Measurements from ENCODE around the gene MZT2B.
"Not testable (repeated sequence)": the region's sequence is repeated elsewhere in the genome, so short reads cannot be mapped to it uniquely, and the experiment has no call there.

MZT2B gene, protein sequence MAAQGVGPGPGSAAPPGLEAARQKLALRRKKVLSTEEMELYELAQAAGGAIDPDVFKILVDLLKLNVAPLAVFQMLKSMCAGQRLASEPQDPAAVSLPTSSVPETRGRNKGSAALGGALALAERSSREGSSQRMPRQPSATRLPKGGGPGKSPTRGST

DNA sequence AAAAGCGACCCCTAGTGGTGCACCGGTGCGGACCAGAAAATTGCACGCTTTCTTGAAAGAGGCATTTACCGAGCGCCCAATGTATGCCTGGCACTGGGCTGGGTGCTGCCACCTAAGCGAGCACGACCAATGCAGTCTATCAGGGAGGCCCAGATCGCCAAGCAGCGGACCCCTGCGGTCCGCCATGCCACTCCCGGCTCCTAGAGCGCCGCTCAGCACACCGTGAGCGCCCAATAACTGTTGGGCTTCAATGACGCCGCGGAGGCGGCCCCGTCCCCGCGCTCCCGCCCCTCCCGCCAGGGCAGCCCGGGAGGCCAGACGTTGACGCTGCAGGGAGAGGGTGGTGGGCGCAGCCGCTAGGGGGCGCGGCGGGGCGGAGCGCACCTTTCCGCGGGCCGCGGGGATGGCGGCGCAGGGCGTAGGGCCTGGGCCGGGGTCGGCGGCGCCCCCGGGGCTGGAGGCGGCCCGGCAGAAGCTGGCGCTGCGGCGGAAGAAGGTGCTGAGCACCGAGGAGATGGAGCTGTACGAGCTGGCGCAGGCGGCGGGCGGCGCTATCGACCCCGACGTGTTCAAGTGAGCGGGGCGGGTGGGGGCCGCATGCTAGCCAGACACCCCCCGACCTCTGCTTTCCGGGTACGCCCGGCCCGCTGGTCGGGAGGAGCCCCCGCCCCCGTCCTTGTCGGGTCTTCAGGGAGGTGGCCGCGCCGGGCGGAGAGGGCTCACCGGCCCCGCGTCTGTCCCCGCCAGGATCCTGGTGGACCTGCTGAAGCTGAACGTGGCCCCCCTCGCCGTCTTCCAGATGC, at the start of gene MZT2B:
Gene MZT2B, plus strand, starts transcription at position 383 of the 803 bp plus-strand sequence. Its CDS starts 21 bp downstream, at position 404.
- H3K27me3 Mint-ChIP-seq, H3K9me3 Mint-ChIP-seq: not testable (repeated sequence)
- Mint-ChIP-seq H3K4me1 (peaks cover 40% of the 10 kb centered on the region), H3K4me3 (peak within 1 kb of the TSS; percentile 90), H3K27ac (peak within 1 kb of the TSS; percentile 95 to 98)
- ATAC-seq (peak; percentile 89), DNase-seq (peak; percentile 91 to 93)

DNA sequence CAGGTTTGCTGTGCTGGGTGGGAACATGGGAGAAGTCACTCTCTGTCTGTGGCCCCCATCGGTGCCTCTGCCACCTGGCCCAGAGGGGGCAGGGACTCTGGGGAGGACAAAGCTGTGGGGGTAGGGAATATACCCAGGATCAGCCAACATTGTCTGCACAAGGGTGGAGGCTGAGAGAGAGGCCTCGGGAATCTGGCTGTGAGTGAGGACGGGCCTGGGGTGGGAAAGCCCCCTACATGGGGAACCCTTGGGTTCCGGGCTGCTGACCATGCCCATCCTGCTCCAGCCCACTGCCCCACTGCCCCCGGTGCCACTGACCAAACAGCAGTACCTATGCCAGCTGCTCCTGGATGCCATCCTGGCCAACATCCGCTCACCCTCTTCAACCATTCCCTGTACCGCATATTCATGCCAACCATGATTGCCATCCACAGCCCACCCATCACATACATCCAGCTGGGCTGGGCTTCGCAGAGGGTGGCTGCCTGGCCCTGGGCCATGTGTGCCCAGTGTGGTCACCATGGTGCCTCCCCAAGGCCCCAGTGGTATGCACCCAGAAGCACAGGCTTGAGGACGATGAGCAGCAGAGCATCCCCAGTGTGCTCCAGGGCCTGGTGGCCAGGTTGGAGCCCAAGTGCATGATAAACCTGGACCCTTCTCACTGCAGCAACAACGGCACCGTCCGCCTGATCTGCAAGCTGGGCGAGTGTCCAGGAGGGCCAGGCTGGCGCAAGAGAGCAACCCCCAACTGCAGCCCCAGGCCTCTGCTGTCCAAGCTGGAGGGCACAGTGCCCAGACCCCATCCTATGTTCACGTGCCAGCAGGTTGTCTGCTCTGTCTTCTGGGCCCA, 46.1 kb upstream of the MZT2B start:
- ATAC-seq (no peak), DNase-seq (no peak)
- H3K27me3 Mint-ChIP-seq = peaks cover 9% of the 10 kb centered on the region
- H3K27ac Mint-ChIP-seq = no peak overlapping the region
- H3K4me1 Mint-ChIP-seq = no peaks in the 10 kb centered on the region
- H3K9me3 Mint-ChIP-seq = no peaks in the 10 kb centered on the region
- no peak overlapping the region for H3K4me3 Mint-ChIP-seq

DNA sequence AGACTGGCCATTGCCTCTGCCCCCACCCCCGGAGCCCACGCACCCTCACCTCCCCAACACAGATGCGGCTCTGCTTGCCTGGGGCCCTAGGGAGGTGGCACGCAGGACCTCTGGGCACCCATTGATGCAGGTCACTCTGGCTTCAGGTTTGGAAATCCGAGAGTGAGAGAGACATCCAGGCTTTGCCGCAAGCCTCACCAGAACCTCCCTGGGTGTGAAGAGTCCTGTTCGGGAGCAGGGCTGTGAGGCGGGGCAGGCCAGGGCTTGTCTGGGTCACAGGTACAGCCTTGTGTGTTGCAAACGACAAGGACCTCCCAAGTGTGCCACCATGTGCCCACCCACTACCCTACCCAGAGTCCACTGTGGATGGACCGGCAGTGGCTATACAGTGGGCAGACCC, 45.5 kb upstream of the MZT2B start:
- not testable (repeated sequence) for ATAC-seq, H3K4me3 Mint-ChIP-seq, H3K27ac Mint-ChIP-seq, H3K9me3 Mint-ChIP-seq, H3K4me1 Mint-ChIP-seq, H3K27me3 Mint-ChIP-seq, DNase-seq

DNA sequence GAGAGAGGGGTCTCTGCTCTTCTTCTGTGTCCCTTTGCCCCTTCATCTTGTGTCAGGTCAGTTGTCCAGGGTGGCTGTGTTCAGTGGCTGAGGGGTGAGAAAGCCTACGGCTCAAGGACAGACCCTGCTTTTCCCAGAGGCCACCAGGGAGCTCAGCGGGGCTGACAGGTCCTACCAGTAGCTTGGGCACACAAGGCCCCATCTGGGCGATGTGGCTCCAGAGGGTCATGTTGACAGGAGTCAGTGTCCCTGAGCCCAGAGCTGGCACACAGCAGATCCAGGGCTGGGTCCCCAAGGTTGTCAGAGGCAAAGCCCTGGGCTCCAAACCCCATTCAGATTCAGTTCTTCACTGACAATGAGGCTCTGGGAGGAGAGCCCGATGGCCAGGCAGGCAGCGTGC, 44.9 kb upstream of the MZT2B start:
- H3K27me3 Mint-ChIP-seq, DNase-seq, H3K4me3 Mint-ChIP-seq, H3K9me3 Mint-ChIP-seq, H3K27ac Mint-ChIP-seq, ATAC-seq, H3K4me1 Mint-ChIP-seq: not testable (repeated sequence)

DNA sequence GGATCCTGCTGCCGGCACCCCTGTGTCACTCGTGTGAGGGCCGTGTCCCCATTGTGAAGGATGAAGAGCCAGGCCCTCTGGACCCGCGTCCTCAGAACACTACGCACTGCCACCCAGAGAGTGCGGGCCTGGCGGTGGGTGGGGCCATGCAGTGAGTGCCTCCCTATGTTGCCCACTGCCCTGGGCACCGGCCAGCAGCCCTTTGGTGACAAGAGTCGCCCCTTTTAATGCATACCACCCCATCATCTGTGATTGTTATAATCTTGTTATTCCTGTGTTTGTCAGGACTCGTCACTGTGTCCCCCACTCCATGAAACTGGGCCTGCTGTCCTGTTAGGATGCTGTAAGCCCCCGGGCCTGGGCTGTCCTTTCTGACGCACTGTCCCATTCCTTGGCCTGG, 43.7 kb upstream of the MZT2B start:
- H3K4me1 Mint-ChIP-seq, H3K27ac Mint-ChIP-seq, H3K27me3 Mint-ChIP-seq, DNase-seq, ATAC-seq, H3K9me3 Mint-ChIP-seq, H3K4me3 Mint-ChIP-seq: not testable (repeated sequence)

DNA sequence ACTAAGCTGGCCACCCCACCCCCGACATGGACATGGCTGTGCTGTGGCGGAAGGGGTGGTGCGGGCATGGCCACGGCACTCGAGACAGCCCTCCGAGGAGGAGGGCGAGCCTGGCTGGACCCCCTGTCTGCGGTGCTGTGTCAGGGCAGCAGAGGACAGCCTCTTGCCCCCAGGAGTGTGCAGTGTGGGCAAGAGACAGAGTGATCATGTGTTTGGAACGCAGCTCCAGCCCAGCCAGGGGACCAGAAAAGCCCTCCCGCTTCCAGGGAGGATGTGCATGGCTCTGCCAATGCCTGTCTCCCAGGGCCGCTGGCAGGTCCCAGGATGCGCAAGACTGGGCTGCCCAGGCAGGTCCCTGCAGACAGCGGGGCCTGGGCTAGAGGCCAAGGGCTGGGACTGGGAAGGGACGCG, 43.2 kb upstream of the MZT2B start:
- ATAC-seq, DNase-seq, H3K9me3 Mint-ChIP-seq, H3K4me3 Mint-ChIP-seq, H3K27ac Mint-ChIP-seq: not testable (repeated sequence)
- Mint-ChIP-seq H3K27me3 (peaks cover 12% of the 10 kb centered on the region), H3K4me1 (peaks cover 10% of the 10 kb centered on the region)

DNA sequence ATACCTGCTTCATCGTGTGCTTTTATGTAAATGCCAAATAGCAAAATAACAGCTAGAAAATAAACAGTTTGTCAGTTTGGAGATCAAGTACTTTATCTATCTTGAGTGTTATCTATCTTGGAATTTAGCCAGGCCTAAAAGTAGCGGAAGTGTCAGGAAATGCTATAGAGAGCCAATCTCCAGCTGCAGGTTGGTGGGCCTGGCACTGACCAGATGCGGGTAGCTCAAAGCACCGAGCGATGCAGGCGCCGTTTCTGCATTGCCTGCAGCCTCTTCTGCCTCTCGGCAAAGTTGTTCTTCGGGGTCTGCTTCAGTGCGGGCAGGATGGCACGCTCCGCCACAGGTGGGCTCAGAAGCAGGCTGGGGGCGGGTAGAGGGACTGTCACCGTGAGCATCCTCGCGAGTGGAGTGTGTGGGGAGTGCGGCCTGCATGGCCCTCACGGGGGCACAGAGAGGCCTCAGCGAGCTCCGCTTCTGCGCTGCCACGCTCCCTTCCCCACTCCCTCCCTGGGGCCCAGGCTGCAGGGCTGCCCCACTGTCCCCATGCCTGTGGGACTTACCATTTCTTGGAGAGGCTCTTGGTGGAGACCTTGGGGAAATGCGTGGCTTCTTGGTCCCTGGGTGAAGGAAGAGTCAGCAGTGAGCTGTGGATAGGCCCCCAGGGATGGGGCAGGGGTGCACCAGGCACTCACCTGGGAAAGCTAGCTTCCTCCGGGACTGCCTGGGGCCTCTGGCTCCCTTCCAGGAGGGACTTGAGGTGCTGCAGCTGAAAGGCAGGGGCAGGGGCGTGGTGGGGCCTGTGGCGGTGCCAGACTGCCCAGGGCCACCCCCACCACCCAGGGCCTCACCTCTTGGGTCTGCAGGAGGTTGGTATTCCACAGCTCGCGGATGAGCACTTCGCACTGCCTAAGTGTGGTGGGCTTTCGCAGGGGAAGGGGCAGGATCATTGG, 42.5 kb upstream of the MZT2B start:
- peaks cover 12% of the 10 kb centered on the region for H3K27me3 Mint-ChIP-seq
- not testable (repeated sequence) for ATAC-seq, H3K4me3 Mint-ChIP-seq, H3K27ac Mint-ChIP-seq, DNase-seq, H3K9me3 Mint-ChIP-seq
- H3K4me1 Mint-ChIP-seq = peaks cover 17% of the 10 kb centered on the region

DNA sequence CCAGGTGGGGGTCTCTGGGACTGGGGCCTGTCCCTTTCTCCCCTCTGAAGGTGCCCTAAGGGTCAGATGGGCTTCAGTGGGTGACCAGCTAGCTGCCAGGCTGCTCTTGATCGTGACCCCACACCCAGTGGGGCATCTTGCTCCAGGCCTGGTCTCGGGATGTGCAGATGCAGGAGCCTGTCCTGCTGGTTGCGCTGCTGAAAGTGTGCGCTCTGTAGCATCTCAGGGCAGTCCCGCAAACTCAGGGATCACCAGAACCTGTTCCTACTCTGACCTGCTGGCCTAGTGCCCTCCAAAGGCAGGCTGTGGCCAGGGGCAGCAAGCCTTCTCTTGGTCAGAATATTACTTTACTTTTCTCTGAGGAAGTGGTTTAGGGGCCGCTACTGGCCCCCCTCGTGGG, 41.5 kb upstream of the MZT2B start:
- H3K4me1 Mint-ChIP-seq = peaks cover 17% of the 10 kb centered on the region
- not testable (repeated sequence) for ATAC-seq, DNase-seq, H3K9me3 Mint-ChIP-seq, H3K27ac Mint-ChIP-seq, H3K4me3 Mint-ChIP-seq
- peaks cover 12% of the 10 kb centered on the region for H3K27me3 Mint-ChIP-seq

DNA sequence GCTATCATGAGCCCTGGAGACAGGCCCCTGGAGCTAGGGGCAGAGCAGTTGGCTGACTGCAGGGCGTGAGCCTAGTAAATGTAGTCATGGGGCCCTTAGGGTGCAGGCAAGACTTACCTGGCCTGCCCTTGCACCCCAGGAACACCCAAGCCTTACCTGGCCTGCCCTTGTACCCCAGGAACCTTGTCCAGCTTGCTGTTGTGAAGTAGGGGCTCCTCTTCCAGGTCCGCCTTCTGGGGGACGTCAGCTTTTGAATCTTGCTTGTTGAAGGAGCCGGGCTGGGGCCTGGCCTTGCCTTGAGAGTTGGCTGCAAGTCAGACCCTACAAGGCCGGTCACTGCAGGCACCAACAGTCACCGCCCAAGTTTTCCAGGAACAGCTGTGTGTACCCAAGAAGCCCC, 41.1 kb upstream of the MZT2B start:
- H3K27me3 Mint-ChIP-seq = peaks cover 13% of the 10 kb centered on the region
- peaks cover 17% of the 10 kb centered on the region for H3K4me1 Mint-ChIP-seq
- H3K27ac Mint-ChIP-seq, ATAC-seq, H3K4me3 Mint-ChIP-seq, H3K9me3 Mint-ChIP-seq, DNase-seq: not testable (repeated sequence)

DNA sequence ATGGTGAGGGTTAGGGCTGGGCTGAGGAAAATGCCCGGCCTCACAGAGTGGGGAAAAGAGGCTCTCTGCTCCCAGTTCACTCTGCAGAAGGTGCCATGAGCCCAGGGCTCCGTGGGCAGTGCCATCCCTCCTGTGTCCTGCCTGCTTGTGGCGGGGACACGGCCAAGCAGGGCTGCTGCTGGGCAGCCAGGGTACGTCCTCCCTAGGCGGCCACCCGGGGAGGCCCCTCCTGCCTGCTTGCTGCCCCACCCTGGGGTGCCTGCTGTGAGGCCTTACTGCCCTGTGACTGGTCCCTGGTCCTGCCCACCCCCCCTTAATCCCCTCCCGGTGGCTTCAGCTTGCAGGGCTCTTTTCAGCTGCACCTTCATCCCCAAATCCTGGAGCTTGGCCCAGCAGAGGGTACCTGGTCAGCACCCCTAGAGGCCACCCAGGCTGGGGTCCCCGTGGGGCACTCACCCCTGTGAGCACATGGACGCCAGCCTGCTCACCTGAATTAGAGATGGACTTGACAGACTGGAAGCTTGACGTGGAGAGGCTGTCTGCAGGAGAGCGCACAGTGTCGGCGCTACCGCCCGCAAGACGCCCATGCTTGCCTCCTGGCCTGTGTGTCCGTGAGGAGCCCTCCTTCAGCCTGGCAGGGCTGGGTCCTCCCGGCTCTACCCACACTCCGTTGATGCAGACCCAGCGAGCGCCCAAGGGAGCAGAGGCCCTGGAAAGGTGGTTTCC, 40.3 kb upstream of the MZT2B start:
- not testable (repeated sequence) for H3K9me3 Mint-ChIP-seq, DNase-seq, H3K27ac Mint-ChIP-seq, ATAC-seq, H3K4me3 Mint-ChIP-seq
- peaks cover 21% of the 10 kb centered on the region for H3K27me3 Mint-ChIP-seq
- peaks cover 17% of the 10 kb centered on the region for H3K4me1 Mint-ChIP-seq

DNA sequence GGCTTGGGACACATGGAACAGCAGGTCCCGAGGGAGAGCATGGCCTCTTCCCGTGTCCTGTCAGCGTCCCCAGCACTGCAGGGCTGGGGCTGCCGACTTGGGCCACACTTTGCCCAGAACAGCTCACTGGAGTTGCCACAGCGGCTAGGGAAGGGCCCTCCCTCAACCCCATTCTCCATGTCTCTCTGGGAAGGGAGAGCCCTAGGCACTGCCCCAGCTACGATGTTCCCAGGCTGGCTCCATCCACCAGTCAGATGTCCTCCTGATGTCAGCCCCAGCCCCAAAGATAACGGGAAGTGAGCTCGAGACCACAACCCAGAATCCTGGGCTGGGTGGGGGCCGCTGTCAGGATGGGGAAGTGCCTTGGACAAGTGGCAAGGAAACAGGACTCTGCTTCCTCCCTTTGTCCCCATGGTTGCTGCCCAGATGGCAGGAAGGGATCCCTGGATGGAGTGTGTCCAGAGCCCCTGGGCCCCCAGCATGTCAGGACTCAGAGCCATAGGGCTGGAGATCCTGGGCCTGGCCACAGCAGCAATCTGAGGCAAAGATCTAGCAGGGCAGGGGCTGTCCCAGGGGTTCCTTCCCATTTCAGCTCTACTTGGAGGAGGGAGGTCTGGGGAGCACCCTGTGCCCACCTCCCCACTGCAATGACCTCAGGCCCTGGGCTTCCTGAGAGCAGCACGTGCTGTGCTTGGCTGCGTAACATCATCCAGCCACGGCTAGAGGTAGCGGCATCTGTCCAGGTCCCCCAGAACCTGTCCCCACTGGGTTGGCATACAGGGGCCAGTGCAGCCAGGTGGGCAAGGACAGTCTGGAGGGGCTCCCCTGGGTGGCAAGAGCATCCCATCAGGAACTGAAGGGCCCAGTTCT, 39.4 kb upstream of the MZT2B start:
- peak overlapping the region in 1 of 2 donors; percentile 84 for H3K4me3 Mint-ChIP-seq
- not testable (repeated sequence) for H3K27ac Mint-ChIP-seq, DNase-seq, H3K9me3 Mint-ChIP-seq, ATAC-seq
- peaks cover 17% of the 10 kb centered on the region for H3K4me1 Mint-ChIP-seq
- peaks cover 22% of the 10 kb centered on the region for H3K27me3 Mint-ChIP-seq

DNA sequence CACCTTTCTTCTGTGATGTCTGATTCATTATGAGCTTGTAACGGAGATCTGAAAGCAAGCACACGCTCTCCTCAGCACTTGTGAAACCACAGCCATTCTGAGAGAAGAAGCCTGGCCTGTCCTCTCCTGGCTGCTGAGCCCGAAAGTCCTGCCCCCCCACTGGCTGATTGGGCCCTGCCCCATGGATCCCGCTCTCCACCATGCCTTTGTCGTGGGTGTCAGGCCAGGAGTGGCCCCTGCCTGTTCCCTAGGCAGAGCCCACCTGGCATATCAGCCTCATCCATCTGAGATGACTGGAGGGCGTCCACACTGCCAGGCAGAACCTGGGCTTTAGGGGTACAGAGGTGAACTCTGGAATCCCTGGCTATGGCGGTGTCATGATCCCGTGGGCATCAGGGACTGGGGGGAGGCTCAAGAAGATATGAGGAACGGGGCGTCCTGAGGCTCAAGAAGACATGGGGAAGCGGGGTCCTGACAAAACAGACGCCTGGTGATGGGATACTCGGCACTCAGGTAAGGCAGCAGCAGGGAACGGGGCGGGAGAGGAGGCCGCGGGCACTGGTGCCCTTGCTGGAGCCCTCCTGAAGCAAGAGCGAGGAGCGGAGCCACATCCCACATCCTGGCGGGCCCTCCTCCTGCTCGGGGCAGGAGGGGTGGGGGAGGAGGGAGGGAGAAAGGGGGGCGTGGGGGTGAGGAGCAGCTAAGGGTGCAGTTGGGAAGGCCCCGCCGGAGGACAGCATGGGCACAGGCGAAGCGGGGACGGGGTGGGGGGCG, 38.6 kb upstream of the MZT2B start:
- H3K9me3 Mint-ChIP-seq, DNase-seq, ATAC-seq, H3K27ac Mint-ChIP-seq: not testable (repeated sequence)
- peaks cover 17% of the 10 kb centered on the region for H3K4me1 Mint-ChIP-seq
- H3K27me3 Mint-ChIP-seq = peaks cover 22% of the 10 kb centered on the region
- H3K4me3 Mint-ChIP-seq = peak overlapping the region; percentile 83 to 90

DNA sequence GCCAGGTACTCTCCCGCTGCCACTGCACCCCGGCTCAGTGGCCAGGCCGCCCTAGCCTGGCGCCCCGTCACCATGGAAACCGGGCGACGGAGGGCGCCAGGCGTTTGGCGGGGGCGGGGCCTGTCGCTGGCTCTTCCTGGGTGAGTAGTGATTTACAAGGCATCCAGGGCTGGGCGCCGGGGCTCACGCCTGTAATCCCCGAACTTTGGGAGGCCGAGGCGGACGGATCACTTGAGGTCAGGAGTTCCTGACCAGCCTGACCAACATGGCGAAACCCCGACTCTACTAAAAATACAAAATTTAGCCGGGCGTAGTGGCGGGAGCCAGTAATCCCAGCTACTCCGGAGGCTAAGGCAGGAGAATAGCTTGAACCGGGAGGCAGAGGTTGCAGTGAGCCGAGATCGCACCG, 37.1 kb upstream of the MZT2B start, which contains the start of gene CCDC74B:
Gene CCDC74B, minus strand, starts transcription at position 107 of the 409 bp plus-strand sequence. CDS start 116 bp downstream, outside the sequence.
- Mint-ChIP-seq H3K27me3 (peaks cover 22% of the 10 kb centered on the region), H3K4me1 (peaks cover 17% of the 10 kb centered on the region), H3K27ac (peak within 1 kb of the TSS in 1 of 2 donors; percentile 80), H3K4me3 (peak within 1 kb of the TSS; percentile 83 to 90)
- DNase-seq = peak; percentile 49 to 67
- ATAC-seq = peak; percentile 83
- not testable (repeated sequence) for H3K9me3 Mint-ChIP-seq
